Upper lobe of left lung (tissue), 4 donors: ENCODE measurements around the gene LYRM2.
"Not testable (repeated sequence)": the region's sequence is repeated elsewhere in the genome, so short reads cannot be mapped to it uniquely, and the experiment has no call there.

Source experiments
- POLR2A ChIP-seq, 4 donors: fragments of 450-650 bp; IDR thresholded peaks; one replicate each; pipeline ENCODE4 v1.5.1; 2016 to 2017; ENCODE audit warnings: antibody characterized with exemption in 4 of 4, mild to moderate bottlenecking in 2 of 4
- POLR2AphosphoS5 ChIP-seq, 2 donors: sonication (generic); formaldehyde crosslinking; IDR thresholded peaks; one replicate each; pipeline ENCODE4 v1.5.1; 2017; ENCODE audit warnings: antibody characterized with exemption in 2 of 2
- TF ChIP-seq, protein P1 (sequence below), 6 experiments: fragments of 450-650 bp in 4 of 6; fragments of 200-600 bp in 2 of 6; sonication (generic) in 2 of 6; IDR thresholded peaks; one replicate each; pipeline ENCODE4 v1.5.1; 2016 to 2019; ENCODE audit warnings: antibody characterized with exemption in 6 of 6

DNA sequence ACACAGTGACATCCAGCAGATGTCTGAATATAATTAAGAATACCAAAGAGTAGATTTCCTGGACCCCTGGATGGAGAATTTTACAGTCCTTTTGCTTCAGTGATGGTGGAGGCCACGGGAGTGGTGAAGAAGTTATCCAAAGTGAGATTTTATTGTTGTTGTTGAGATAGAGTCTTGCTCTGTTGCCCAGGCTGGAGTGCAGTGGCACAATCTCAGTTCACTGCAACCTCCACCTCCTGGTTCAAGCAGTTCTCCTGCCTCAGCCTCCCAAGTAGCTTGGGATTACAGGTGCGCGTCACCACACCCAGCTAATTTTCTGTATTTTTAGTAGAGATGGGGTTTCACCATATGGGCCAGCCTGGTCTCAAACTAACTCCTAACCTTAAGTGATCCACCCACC, 3.0 kb upstream of the LYRM2 start:
- TF ChIP-seq POLR2A, POLR2AphosphoS5 (IDR thresholded peaks at IDR 0.05): not testable (repeated sequence)
- TF ChIP-seq, protein P1, sequence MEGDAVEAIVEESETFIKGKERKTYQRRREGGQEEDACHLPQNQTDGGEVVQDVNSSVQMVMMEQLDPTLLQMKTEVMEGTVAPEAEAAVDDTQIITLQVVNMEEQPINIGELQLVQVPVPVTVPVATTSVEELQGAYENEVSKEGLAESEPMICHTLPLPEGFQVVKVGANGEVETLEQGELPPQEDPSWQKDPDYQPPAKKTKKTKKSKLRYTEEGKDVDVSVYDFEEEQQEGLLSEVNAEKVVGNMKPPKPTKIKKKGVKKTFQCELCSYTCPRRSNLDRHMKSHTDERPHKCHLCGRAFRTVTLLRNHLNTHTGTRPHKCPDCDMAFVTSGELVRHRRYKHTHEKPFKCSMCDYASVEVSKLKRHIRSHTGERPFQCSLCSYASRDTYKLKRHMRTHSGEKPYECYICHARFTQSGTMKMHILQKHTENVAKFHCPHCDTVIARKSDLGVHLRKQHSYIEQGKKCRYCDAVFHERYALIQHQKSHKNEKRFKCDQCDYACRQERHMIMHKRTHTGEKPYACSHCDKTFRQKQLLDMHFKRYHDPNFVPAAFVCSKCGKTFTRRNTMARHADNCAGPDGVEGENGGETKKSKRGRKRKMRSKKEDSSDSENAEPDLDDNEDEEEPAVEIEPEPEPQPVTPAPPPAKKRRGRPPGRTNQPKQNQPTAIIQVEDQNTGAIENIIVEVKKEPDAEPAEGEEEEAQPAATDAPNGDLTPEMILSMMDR (IDR thresholded peaks at IDR 0.05) = not testable (repeated sequence)
